Adrenal gland (tissue), 12 donors: ENCODE measurements around the gene DRD1. TPM values are rescaled to one million over a fixed set of nuclear protein-coding genes. Genes with fewer than 3 reads are reported as not detected.

ENCODE experiments used
- DNase-seq, 7 donors: peaks; one replicate each; pipeline ENCODE4 v3.0.0-alpha.2; 2019 to 2020
- H3K27ac ChIP-seq, 5 donors: fragments of 200-600 bp; sonication (generic) in 4 of 5; 1 replicate in 3 of 5; 2 replicates in 2 of 5; pipeline versions ENCODE4 v1.5.1 to v1.8.0; 2016 to 2020; ENCODE audit warnings: mild to moderate bottlenecking in 1 of 5
- H3K27me3 ChIP-seq: fragments of 200-600 bp; 2 replicates; pipeline ENCODE4 v1.8.0; 2021
- H3K36me3 ChIP-seq, 2 donors: fragments of 200-600 bp; replicated peaks in 1 of 2; 1 replicate in 1 of 2; 2 replicates in 1 of 2; pipeline versions ENCODE4 v1.5.1 to v1.8.0; 2018 to 2022
- H3K4me1 ChIP-seq, 2 donors: fragments of 200-600 bp; replicated peaks in 1 of 2; 1 replicate in 1 of 2; 2 replicates in 1 of 2; pipeline versions ENCODE4 v1.5.1 to v1.8.0; 2018 to 2021
- H3K4me3 ChIP-seq, 4 donors: fragments of 200-600 bp; sonication (generic) in 3 of 4; one replicate each; pipeline ENCODE4 v1.5.1; 2016 to 2018
- H3K9me3 ChIP-seq, 3 donors: fragments of 200-600 bp; sonication (generic) in 1 of 3; replicated peaks in 1 of 3; 1 replicate in 2 of 3; 2 replicates in 1 of 3; pipeline versions ENCODE4 v1.5.1 to v1.8.0; 2016 to 2021
- POLR2A ChIP-seq, 2 donors: fragments of 450-650 bp; IDR thresholded peaks; one replicate each; pipeline ENCODE4 v1.6.1; 2017; ENCODE audit warnings: antibody characterized with exemption in 2 of 2, mild to moderate bottlenecking in 2 of 2, moderate library complexity in 1 of 2
- WGBS, 4 donors: extraction: QIAGEN DNeasy Blood & Tissue Kit in 2 of 4; methylation state at CpG; one replicate each; pipeline versions ENCODE4 v1.1.5 to v1.1.7; 2013 to 2017; 5-methylcytosine and 5-hydroxymethylcytosine counted together
- intact Hi-C, 2 donors: fragments of 100-400 bp; cut with DNase I; formaldehyde crosslinking; loops; one replicate each; pipeline versions ENCODE4 v1.14.1 to v1.15.0; 2022 to 2023
- polyA plus RNA-seq, 3 donors: library from polyadenylated mRNA; stranded (reverse); fragments of 200-250 nt in 2 of 3; fragments of 350-450 nt in 1 of 3; fragmentation: Illumina TruSeq in 1 of 3; extraction: RNeasy Lipid Tissue Mini Kit (QIAGEN cat#74804) in 1 of 3; gene quantifications; one replicate each; pipeline ENCODE4 v1.2.3, GENCODE V29; 2013 to 2014
- total RNA-seq, 9 donors: library from RNA; depleted of rRNA in 4 of 9; stranded (reverse); fragments of >200 nt in 4 of 9; fragments of 120-200 nt in 1 of 9; fragmentation: NEBNext Ultra II Directional in 1 of 9; extraction: Animal tissue kit (Norgen Biotek cat#: 25700) in 1 of 9; gene quantifications; one replicate each; pipeline versions ENCODE4 v1.1.0 to v1.2.4, GENCODE V29; 2013 to 2023
- TF ChIP-seq, protein P1 (sequence below), 6 experiments: fragments of 450-650 bp in 4 of 6; fragments of 200-600 bp in 2 of 6; sonication (generic) in 1 of 6; IDR thresholded peaks; 1 replicate in 5 of 6; 2 replicates in 1 of 6; pipeline versions ENCODE4 v1.5.1 to v1.8.0; 2016 to 2021; ENCODE audit warnings: antibody characterized with exemption in 6 of 6, mild to moderate bottlenecking in 2 of 6, moderate library complexity in 1 of 6
- donor health status: healthy with polysubstance abuse.
- donor health status: Bipolar disorder and iron deficiency.
- donor health status: DM: yes; HTN: yes; CAD: no.
- donor health status: DM: no; HTN: no; CAD: no.
- donor health status: DM: no; HTN: no; CAD: no.
- donor health status: DM: yes; HTN: yes; CAD: no.

The DRD1 gene
- total and polyA plus RNA-seq, 12 donors = under 0.01 to 1.3 (median 0.26) TPM

DNA sequence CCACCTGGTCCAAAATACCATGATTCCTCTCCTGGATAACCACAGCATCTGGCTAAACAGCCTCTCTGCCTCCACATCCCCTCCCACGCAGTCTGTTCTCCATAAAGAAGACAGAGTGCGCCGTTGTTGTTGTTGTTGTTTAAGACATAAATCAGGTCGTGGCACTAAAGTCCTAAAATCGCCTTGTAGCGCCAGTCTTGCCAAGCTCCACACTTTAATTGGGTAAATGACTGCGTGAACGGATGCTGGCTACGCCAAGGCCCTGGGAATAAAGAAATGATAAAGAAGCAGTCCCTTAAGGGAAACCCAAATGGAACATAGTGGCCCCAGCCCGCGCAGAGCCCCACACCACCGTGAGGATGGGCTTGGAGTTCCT lies 34.0 kb upstream of the DRD1 start:
- H3K36me3 ChIP-seq = no peaks in the 10 kb centered on the region
- H3K4me3 ChIP-seq = peak overlapping the region; percentile 13 to 96 (median 56)
- peak overlapping the region in 2 of 5 donors; percentile 82 for H3K27ac ChIP-seq
- TF ChIP-seq, protein P1, sequence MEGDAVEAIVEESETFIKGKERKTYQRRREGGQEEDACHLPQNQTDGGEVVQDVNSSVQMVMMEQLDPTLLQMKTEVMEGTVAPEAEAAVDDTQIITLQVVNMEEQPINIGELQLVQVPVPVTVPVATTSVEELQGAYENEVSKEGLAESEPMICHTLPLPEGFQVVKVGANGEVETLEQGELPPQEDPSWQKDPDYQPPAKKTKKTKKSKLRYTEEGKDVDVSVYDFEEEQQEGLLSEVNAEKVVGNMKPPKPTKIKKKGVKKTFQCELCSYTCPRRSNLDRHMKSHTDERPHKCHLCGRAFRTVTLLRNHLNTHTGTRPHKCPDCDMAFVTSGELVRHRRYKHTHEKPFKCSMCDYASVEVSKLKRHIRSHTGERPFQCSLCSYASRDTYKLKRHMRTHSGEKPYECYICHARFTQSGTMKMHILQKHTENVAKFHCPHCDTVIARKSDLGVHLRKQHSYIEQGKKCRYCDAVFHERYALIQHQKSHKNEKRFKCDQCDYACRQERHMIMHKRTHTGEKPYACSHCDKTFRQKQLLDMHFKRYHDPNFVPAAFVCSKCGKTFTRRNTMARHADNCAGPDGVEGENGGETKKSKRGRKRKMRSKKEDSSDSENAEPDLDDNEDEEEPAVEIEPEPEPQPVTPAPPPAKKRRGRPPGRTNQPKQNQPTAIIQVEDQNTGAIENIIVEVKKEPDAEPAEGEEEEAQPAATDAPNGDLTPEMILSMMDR (IDR thresholded peaks at IDR 0.05) = no peak
- no peaks in the 10 kb centered on the region for H3K9me3 ChIP-seq
- 2 to 6% (median 3%) methylated on average over 9 to 12 of the region's 12 CpGs for WGBS, 4 donors
- intact Hi-C loops = no loop called here
- H3K27me3 ChIP-seq = no peaks in the 10 kb centered on the region
- DNase-seq = no peak
- peaks cover 10 to 14% of the 10 kb centered on the region in 2 donors for H3K4me1 ChIP-seq

DNA sequence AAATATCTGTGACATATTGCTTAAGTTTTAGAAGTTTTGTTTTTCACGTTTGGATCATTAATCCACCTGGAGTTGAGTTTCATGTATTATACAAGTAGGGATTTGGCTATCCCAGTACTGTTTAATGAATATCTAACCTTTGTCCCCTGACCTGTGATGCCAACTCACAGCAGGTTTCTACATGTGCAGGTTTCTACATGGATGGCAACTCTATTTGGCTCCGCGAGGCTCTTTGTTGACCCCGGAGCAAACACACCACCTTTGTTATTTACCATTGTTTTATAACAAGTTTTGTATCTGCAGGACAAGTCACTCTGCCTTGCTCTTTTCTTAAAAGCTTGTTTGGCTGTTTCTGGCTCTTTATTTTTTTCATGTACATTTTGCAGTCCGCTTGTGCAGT lies 33.5 kb upstream of the DRD1 start:
- no peak for DNase-seq
- H3K4me1 ChIP-seq = peaks cover 10 to 14% of the 10 kb centered on the region in 2 donors
- WGBS, 4 donors = 80 to 86% (median 82%) methylated on average over 5 of the region's 5 CpGs
- H3K27ac ChIP-seq = no peak overlapping the region
- H3K27me3 ChIP-seq = no peaks in the 10 kb centered on the region
- no peak for TF ChIP-seq POLR2A (IDR thresholded peaks at IDR 0.05)
- TF ChIP-seq, protein P1 (IDR thresholded peaks at IDR 0.05) = no peak
- H3K36me3 ChIP-seq = no peaks in the 10 kb centered on the region
- intact Hi-C loops = no loop called here
- no peak overlapping the region for H3K4me3 ChIP-seq
- H3K9me3 ChIP-seq = no peaks in the 10 kb centered on the region

DNA sequence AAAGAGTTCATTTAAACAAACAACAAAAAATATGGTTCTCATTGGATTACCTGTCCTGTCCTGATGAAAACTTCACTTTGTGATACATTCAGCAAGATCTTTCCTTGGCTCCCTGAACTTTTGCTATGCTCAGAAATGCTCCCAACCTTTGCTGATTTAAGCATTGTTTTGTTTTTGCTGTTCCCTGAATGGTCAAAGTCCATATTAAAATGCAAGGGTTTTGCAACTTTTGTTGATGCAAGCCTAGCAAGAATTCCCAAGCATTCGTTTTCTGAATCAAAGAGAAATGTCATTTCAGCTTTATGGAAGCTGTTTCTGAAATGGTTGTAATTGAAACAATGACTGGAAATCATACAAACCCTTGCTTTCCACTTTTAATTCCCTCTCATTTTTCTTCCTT lies 31.3 kb upstream of the DRD1 start:
- no peaks in the 10 kb centered on the region for H3K9me3 ChIP-seq
- no peaks in the 10 kb centered on the region for H3K36me3 ChIP-seq
- no peak overlapping the region for H3K4me3 ChIP-seq
- DNase-seq = no peak
- no peak overlapping the region for H3K27ac ChIP-seq
- H3K27me3 ChIP-seq = no peaks in the 10 kb centered on the region
- intact Hi-C loops = no loop called here
- TF ChIP-seq, protein P1 (IDR thresholded peaks at IDR 0.05) = no peak
- no peak for TF ChIP-seq POLR2A (IDR thresholded peaks at IDR 0.05)
- 58 to 80% (median 68%) methylated on average over 1 of the region's 1 CpG for WGBS, 4 donors
- H3K4me1 ChIP-seq = peaks cover 10% of the 10 kb centered on the region in 2 donors

DNA sequence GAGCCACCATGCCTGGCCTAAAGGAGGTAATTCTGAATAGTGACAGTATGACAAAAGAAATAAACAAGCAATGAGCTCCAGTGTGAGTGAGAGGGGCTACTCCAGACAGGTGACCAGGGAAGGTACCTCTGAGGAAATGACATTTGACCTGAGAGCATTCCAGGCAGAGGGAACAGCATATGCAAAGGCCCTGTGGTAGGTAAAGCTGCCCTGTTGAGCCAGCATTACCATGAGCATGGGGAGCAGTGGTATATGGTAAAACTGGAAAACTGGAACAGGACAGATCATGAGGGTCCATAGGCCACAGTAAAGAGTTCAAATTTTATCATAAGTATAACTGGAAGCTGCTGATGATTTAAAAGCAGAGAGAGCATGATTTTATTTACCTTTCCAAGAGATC lies 28.4 kb upstream of the DRD1 start:
- no peak for TF ChIP-seq POLR2A (IDR thresholded peaks at IDR 0.05)
- TF ChIP-seq, protein P1 (IDR thresholded peaks at IDR 0.05) = no peak

More for the DNA sequence above, 28.4 kb upstream of the DRD1 start:
- Histone ChIP-seq H3K27ac (no peak overlapping the region), H3K4me1 (no peaks in the 10 kb centered on the region), H3K27me3 (no peaks in the 10 kb centered on the region), H3K36me3 (no peaks in the 10 kb centered on the region), H3K9me3 (no peaks in the 10 kb centered on the region), H3K4me3 (no peak overlapping the region)
- DNase-seq = no peak
- intact Hi-C loops = no loop called here
